Stimulated activated CD4-positive, alpha-beta T cell treated with anti-CD3 and anti-CD28 coated beads, Interleukin-4, amount 100 ng/mL, for 48 hours (primary cell): ENCODE results near the gene SLC16A1.

Experiments used
- DNase-seq, 2 donors: peaks; one replicate each; pipeline ENCODE4 v3.0.0-alpha.2; 2020; ENCODE audit warnings: low read depth in 2 of 2

SLC16A1 gene

GRCh38 chr1:112882271-112882744 lies 73.7 kb downstream of the SLC16A1 start:
- DNase-seq: no peak

GRCh38 chr1:112881742-112882127 lies 74.3 kb downstream of the SLC16A1 start:
- no peak for DNase-seq

- DNase-seq: no peak
These were observed 76.2 kb downstream of the SLC16A1 start for GRCh38 chr1:112879834-112880233.

GRCh38 chr1:112878321-112878720 lies 77.7 kb downstream of the SLC16A1 start:
- no peak for DNase-seq

GRCh38 chr1:112877750-112878149 lies 78.2 kb downstream of the SLC16A1 start:
- DNase-seq: no peak

GRCh38 chr1:112876315-112876714 lies 79.7 kb downstream of the SLC16A1 start:
- no peak for DNase-seq

- no peak for DNase-seq
These were observed 83.4 kb downstream of the SLC16A1 start for GRCh38 chr1:112872551-112872962.

GRCh38 chr1:112870887-112871646 lies 84.9 kb downstream of the SLC16A1 start:
- no peak for DNase-seq

GRCh38 chr1:112869895-112870294 lies 86.1 kb downstream of the SLC16A1 start:
- DNase-seq: no peak

GRCh38 chr1:112868191-112868590 lies 87.8 kb downstream of the SLC16A1 start:
- no peak for DNase-seq

- DNase-seq: no peak
These were observed 89.0 kb downstream of the SLC16A1 start for GRCh38 chr1:112866981-112867380.

- no peak for DNase-seq
These were observed 89.8 kb downstream of the SLC16A1 start for GRCh38 chr1:112866151-112866550.

- DNase-seq: no peak
These were observed 93.1 kb downstream of the SLC16A1 start for GRCh38 chr1:112862753-112863426.
